IPS-NIHi7 (cell line): ENCODE measurements around the gene CST7.
"Not testable (repeated sequence)": the region's sequence is repeated elsewhere in the genome, so short reads cannot be mapped to it uniquely, and the experiment has no call there.

Experiments
- DNase-seq: peaks from one replicate; pipeline ENCODE4 v3.0.0; 2012; ENCODE audit warnings: mixed read lengths; ENCODE audit errors: extremely low spot score

Gene CST7

DNA sequence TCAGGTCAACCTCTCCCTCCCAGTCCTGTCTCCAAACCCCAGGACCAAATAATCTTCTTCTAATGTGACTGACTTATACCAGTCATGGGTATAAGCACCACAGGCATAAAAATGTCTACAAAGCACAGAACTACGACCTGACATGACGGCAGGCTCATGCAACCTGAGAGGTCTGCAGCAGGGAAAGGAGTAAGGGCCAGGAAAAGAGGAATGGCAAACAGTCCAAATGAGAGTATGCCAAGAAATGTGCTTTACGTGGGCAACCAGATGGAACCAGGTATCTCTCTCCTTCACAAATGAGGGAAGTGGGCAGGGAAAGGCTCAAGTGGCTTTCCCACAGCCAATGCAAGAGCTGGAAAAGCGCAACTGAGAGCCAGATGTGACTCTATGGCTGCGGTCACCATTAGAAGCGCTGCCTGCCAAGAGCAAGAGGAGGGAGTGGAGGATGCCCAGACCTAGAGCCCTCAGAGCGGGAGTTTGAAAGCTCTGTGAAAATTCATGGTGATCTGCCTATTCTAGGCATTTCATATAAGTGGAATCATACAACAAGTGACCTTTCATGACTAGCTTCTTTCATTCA, 37.5 kb downstream of the CST7 start:
- DNase-seq, result no peak

- DNase-seq, result no peak
These were observed 38.2 kb downstream of the CST7 start for GRCh38 chr20:24987244-24987643.

DNA sequence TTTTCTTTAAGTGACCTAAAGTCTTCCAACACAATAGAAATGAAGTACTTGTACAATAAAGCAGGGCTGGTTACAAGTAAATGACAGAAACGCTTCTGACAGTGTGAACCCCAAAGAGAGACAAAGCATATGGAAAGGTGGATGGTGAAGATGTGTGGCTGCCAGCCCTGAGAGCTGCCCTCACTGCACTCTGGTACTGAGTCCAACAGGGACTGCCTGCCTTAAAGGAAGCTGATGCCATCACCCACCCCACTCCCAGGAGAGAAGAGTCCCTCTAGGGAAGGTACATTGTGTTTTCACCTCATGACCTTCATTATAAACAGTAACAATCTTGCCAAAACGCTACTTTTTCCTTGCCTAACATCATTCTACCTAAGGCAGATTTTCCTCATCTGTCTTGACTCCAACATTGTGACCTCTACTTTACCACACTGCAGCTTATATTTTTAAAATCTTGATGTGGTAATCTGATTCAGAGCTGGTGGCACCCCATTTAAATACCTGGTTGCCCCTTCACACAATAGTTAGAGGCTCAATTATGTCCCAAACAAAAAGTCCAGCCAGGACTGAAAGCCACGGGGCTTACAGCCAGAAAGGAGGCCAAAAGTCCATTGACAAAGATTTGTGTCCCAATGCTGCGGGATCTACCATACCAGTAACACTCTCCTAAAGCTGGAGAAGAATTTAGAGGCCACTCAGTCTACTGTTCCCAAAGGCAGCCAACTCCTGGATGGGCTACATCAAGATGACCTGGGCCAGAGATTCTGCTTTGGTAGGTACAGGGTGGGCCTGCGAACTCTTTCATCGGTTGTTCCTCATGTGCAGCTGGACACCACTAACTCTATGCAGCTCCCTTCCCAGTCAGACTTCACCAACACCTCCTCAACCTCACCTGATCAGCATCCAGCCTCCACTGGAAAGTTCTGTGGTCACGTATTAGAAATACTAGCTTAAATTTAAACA, 39.1 kb downstream of the CST7 start:
- DNase-seq, result no peak

- DNase-seq, result no peak
These were observed 40.1 kb downstream of the CST7 start for GRCh38 chr20:24989162-24989561.

- no peak for DNase-seq
These were observed 41.8 kb downstream of the CST7 start for GRCh38 chr20:24990810-24991252.

DNA sequence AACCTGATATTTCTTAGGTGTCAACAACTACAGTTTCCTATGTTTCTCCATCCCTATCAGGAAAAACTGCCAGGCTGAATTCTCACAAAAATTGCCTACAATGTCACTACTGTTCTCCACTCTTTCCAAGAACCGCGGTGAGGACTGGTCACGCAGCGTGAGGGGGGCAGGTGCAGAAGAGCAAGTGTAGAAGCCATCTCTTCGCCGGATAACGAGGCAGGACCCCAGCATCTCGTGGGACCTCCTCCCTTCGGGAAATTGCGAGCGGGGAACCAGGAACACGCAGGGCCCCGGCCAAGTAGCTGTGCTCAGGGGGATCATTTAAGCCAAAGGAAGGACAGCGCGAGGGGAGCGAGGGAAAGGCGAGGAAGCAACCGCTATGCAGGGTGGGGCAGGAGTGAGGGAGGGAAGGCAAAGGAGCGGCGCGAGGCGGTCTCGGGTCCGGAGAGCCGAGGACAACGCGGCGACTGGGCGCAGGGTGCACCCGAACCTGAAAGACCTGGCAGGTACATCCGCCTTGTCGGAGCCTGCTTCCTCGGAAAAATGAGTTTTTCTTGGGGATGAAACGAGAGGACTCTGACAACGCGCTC, 42.9 kb downstream of the CST7 start:
- DNase-seq, result peak; percentile 46

DNA sequence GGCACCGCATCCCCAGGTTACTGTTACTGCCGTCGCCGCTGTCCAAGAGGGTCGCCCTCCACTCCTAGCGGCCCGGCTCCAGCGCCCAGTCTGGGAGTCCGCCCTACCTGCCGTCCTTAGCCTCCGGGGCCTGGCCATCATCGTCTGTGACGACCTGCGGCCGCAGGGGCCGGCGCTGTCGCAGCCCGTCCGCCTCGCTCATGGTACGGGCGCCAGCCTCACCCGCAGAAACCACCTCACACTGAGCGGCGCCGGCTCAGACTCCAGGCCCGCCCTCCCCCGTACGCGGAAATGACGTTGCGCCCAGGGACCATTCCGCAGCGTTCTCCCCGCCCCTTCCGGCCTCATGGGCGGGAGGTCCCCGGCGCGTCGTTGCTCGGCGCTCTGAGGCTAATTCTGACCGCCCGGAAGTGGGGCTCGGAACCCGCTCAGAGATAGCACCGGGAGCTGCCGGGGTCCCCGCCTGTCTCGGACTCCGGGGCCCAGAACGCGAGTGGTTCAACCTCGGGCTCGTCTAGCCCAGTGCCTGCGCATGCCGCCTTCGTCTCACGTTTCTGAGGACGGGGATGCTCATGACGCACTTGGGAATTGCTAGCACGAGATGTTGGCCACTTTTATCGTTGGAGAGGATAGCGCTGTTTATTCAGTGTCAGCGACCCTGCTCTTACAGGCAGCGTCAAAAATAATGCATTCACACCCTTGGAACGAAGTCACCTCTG, 43.6 kb downstream of the CST7 start, which contains the start of gene APMAP:
Gene APMAP, minus strand, starts transcription at position 265 of the 719 bp plus-strand sequence. Its CDS starts 63 bp downstream, at position 202.
- DNase-seq, result peak; percentile 97

DNA sequence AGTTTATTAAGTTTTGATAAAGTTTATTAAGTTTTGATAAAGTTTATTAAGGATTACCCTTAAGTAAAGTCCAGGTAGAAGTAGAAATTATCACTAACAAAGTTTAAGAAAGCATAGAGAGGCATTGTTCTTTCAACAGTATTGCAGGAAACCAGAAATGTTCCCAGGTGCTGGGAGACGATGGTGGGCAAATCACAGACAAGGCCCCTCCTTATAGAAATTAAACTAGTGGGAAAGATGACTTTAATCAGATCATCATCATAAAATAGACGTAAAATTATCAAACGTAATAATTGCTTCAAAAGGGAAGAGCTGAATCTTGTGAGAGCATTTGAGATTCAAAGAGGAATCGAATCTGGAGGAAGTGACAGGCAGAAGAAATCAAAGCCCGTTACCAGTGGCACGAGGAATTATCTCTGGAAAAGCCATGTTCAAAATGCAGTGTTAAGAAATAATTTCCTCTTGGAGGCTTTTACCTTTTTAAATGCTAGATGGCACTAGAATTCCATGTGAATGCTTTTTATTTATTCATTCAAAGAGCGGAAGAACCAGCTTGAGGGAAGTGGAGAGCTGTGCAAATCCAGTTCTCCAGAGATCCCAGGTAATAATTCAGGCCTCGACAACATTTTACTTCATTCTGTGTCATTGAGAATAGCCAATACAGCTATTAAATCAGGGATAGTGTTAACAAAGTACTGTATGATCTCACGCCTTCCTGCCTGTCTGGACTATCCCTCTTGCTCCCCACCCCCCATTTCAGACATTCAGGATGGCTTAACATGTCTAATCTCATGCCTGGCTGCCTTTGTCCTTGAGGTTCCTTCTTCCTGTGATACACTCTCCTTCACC, 44.5 kb downstream of the CST7 start:
- no peak for DNase-seq

DNA sequence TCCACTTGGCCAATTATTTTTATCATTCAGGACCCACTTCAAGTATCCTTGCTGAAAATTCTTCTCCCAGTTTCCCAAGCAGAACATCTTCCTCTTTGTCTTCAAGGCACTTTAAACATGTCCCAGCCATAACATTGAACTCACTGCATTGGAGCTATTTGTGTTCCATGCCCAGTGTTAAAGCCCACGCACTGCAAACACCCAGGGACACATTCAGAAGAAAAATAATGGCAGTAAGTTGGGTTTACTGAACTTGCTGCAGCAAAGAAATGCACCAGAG, 45.1 kb downstream of the CST7 start:
- DNase-seq, result no peak

- peak; percentile 85 for DNase-seq
These were observed 45.6 kb downstream of the CST7 start for GRCh38 chr20:24994470-24995368.

DNA sequence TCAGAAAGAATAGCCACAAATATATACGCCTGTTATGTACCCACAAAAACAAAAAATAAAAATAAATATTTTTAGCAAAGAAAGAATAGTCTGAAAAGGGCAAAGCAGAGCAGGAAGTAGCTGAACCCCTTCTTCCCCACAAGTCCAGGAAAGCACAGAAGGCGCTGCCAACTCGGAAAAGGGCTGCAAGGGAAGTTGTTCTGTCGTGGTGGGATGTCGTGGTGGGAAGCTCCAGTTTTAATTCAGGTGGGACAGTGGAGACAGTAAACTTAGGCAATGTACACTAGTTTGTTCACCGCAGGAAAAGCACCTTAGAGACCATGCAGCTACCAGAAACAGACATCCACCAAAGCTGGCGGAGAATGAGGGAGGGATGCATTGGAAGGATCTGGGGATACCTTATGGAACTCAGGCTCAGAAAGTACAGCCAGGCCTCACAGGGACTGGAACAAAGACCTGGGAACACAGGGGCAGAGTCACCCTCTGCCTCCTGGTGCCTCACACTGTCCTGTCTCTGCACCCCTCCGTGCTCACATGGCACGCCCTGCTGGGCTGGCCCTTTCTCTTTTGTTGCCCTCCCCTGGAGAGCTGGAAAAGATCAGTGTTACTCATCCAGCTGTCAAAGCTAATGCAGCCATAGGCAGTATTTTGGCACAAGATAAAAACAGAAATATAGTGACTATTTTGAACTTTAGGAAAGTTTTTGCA, 46.8 kb downstream of the CST7 start:
- no peak for DNase-seq

- no peak for DNase-seq
These were observed 47.6 kb downstream of the CST7 start for GRCh38 chr20:24996449-24997377.

GRCh38 chr20:24998121-24998520, 49.1 kb downstream of the CST7 start:
- no peak for DNase-seq

DNA sequence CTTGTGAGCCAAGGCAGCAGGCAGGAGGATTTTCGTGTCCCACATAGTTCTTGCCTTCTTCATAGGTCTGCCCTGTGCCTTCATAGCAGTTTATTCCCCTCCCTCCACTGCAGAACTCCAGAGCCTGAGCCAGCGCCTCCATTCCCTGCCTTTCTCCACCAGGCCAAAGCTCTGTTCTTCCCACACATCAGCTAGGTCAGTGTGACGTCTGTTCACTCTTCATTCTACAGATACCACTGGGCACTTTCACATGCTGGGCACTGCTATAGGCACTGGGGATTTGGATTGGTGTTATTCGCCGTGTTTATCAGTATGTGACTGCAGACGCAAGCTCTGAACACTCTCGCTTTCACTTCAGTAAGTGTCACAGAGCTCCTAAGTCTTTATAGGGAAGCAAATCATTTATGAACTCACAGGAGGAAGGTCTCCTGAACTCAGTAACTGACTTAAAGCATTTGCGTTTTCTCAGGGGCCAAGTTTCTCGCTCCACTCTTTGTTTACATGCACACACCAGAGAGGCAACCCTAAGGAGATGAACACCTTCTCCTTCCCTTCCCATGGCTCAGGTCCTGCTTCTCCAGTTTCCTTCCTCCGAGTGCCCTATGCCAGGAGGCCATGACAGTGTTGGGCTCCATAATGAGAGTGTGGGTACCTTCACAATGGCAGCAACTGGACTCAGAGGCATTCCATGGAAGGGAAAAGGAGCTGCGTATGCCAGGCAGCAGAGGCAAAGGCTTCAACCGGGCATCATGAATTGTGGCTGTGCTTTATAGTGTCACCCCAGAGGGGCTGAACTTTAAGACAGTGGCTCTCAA, 49.8 kb downstream of the CST7 start:
- no peak for DNase-seq

DNA sequence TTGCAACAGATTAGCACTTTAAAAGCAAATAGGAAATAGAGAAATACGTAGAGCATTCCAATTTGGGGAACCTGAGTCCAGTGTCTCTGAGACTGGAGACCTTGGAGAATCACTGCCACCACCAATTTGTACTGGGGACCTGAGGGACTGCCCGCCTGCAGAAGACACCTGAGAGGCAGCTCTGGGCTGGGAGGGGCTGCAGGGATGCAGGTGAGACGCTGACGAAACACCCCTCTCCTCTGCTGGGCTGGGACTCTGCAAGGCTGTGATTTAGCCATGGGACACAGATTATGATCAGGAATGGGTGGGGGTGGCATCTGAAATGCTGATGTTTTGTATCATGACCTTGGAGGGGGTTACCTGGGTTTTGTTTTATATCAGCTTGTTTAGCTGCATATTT, 50.5 kb downstream of the CST7 start:
- no peak for DNase-seq

- no peak for DNase-seq
These were observed 51.3 kb downstream of the CST7 start for GRCh38 chr20:25000268-25000801.

DNA sequence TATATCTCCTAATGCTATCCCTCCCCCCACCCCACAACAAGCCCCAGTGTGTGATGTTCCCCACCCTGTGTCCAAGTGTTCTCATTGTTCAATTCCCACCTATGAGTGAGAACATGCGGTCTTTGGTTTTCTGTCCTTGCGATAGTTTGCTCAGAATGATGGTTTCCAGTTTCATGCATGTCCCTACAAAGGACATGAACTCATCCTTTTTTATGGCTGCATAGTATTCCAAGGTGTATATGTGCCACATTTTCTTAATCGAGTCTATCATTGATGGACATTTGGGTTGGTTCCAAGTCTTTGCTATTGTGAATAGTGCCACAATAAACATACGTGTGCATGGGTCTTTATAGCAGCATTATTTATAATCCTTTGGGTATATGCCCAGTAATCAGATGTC, 52.3 kb downstream of the CST7 start:
- not testable (repeated sequence) for DNase-seq
